ENCODE results near the gene GAB2. TPM values are rescaled to one million over a fixed set of nuclear protein-coding genes. Genes with fewer than 3 reads are reported as not detected.
"Not testable (repeated sequence)": the region's sequence is repeated elsewhere in the genome, so short reads cannot be mapped to it uniquely, and the experiment has no call there.

Gene GAB2
- total and polyA plus RNA-seq, 12 donors, result 2.4 to 22.4 (median 16.2) TPM

DNA sequence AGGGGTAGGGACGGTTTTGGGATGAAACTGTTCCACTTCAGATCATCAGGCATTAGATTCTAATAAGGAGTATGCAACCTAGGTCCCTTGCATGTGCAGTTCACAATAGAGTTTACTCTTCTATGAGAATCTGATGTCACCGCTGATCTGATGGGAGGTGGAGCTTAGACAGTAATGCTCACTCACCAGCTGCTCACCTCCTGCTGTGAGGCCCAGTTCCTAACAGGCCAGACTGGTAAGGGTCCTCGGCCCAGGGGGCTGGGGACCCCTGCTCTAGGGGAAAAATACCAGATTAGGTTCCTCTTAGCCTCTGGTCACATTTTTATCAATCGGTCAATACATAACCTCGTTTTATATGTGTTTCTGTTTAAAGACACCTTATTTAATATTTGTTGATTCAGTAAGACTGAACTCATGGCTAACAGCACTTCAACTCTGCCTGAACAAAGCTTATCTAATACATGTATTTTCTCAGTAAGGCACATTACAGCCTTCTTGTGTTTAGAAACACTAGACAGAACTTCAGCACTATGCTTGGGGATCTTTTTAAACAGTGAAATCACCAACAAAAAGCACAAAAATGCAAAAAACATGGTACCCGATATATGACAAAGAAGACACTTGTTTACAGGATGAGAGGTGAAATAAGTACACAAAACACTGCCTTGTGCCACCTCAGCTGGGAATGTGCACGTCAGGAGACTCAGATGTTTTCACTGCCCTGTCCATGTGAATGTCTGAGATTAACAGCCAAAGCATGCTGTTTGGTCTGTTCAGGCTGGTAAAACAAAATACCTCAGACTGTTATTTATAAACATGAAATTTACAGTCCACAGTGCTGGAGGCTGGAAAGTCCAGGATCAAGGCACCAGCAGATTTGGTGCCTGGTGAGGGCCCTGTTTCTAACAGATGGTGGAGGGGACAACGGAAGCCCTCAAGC is 121.4 kb downstream of the GAB2 start:
- no peak overlapping the region for H3K4me3 ChIP-seq
- DNase-seq, result no peak
- H3K27me3 ChIP-seq, result no peaks in the 10 kb centered on the region
- no peaks in the 10 kb centered on the region for H3K36me3 ChIP-seq (replicated peaks in 1 of 2)
- peaks cover 7 to 31% of the 10 kb centered on the region in 2 donors for H3K4me1 ChIP-seq (replicated peaks in 1 of 2)
- WGBS, 4 donors, result 87 to 93% (median 91%) methylated on average over 8 of the region's 8 CpGs
- H3K27ac ChIP-seq, result no peak overlapping the region
- TF ChIP-seq, protein P1, sequence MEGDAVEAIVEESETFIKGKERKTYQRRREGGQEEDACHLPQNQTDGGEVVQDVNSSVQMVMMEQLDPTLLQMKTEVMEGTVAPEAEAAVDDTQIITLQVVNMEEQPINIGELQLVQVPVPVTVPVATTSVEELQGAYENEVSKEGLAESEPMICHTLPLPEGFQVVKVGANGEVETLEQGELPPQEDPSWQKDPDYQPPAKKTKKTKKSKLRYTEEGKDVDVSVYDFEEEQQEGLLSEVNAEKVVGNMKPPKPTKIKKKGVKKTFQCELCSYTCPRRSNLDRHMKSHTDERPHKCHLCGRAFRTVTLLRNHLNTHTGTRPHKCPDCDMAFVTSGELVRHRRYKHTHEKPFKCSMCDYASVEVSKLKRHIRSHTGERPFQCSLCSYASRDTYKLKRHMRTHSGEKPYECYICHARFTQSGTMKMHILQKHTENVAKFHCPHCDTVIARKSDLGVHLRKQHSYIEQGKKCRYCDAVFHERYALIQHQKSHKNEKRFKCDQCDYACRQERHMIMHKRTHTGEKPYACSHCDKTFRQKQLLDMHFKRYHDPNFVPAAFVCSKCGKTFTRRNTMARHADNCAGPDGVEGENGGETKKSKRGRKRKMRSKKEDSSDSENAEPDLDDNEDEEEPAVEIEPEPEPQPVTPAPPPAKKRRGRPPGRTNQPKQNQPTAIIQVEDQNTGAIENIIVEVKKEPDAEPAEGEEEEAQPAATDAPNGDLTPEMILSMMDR (IDR thresholded peaks at IDR 0.05), result no peak
- no peak for TF ChIP-seq POLR2A (IDR thresholded peaks at IDR 0.05)
- no peaks in the 10 kb centered on the region for H3K9me3 ChIP-seq (replicated peaks in 1 of 3)
- intact Hi-C loops (cut with DNase I), result no loop called here

DNA sequence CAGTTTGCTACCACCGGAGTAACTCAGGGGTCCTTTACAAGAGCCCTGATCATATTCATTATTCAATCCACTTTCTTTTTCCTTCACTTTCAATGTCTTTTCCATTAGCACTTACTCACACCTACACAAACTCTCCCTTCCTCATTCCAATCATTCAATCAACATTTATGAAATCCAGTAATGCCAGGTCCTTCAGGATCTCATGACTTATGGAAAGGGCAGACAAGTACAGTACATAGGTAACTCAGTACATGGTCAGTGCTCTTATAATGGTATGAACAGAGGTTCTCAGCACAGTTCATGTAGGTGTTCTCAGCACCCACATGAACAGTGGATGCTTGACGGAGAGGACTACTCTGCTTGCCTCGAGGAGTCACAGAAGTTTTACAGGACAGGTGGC is 122.3 kb downstream of the GAB2 start:
- 96 to 99% (median 98%) methylated on average over 3 of the region's 3 CpGs for WGBS, 4 donors
- DNase-seq, result no peak
- H3K9me3 ChIP-seq (replicated peaks in 1 of 3), result no peaks in the 10 kb centered on the region
- no peak overlapping the region for H3K27ac ChIP-seq
- no peaks in the 10 kb centered on the region for H3K27me3 ChIP-seq
- no peaks in the 10 kb centered on the region for H3K36me3 ChIP-seq (replicated peaks in 1 of 2)
- peaks cover 7 to 31% of the 10 kb centered on the region in 2 donors for H3K4me1 ChIP-seq (replicated peaks in 1 of 2)
- intact Hi-C loops (cut with DNase I), result no loop called here
- H3K4me3 ChIP-seq, result no peak overlapping the region
- TF ChIP-seq, protein P1 (IDR thresholded peaks at IDR 0.05), result no peak
- TF ChIP-seq POLR2A (IDR thresholded peaks at IDR 0.05), result no peak

DNA sequence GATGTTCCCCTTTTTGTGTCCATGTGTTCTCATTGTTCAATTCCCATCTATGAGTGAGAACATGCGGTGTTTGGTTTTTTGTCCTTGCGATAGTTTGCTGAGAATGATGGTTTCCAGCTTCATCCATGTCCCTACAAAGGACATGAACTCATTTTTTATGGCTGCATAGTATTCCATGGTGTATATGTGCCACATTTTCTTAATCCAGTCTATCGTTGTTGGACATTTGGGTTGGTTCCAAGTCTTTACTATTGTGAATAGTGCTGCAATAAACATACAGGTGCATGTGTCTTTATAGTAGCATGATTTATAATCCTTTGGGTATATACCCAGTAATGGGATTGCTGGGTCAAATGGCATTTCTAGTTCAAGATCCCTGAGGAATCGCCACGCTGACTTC is 123.5 kb downstream of the GAB2 start:
- peaks cover 7 to 24% of the 10 kb centered on the region in 2 donors for H3K4me1 ChIP-seq (replicated peaks in 1 of 2)
- H3K4me3 ChIP-seq; H3K36me3 ChIP-seq (replicated peaks in 1 of 2); H3K27me3 ChIP-seq; intact Hi-C loops (cut with DNase I); H3K27ac ChIP-seq; DNase-seq; H3K9me3 ChIP-seq (replicated peaks in 1 of 3): not testable (repeated sequence)
- 92 to 98% (median 93%) methylated on average over 4 to 5 of the region's 5 CpGs for WGBS, 4 donors

DNA sequence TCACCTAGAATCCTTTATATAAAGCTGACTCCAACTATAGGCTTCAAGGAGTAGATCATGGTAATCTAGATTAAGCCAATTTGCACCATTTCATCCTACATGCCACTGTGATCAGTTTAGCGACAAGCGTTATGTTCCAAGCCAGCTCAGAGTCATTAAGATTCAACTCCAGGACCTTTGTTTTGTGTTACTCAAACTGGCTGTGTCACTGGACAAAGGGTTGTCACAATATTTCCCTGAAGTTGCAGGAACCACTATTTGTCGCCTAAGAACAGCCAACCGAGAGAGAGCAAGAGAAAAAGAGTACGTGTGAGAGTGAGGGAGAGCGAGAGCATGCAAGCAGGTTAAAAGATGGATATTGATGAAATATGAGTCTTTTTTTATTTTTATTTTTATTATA is 124.1 kb downstream of the GAB2 start:
- 91 to 95% (median 95%) methylated on average over 6 of the region's 6 CpGs for WGBS, 4 donors
- no peaks in the 10 kb centered on the region for H3K27me3 ChIP-seq
- H3K4me3 ChIP-seq, result no peak overlapping the region
- intact Hi-C loops (cut with DNase I), result no loop called here
- no peaks in the 10 kb centered on the region for H3K9me3 ChIP-seq (replicated peaks in 1 of 3)
- no peak overlapping the region for H3K27ac ChIP-seq
- no peak for TF ChIP-seq POLR2A (IDR thresholded peaks at IDR 0.05)
- TF ChIP-seq, protein P1 (IDR thresholded peaks at IDR 0.05), result no peak
- DNase-seq, result no peak
- H3K4me1 ChIP-seq (replicated peaks in 1 of 2), result peaks cover 2 to 18% of the 10 kb centered on the region in 2 donors
- no peaks in the 10 kb centered on the region for H3K36me3 ChIP-seq (replicated peaks in 1 of 2)

Measured in adrenal gland (tissue), 12 donors.